ENCODE measurements around the gene LGR4. TPM values are rescaled to one million over a fixed set of nuclear protein-coding genes. Genes with fewer than 3 reads are reported as not detected.

LGR4 gene
- total and polyA plus RNA-seq, 2 of the 13 experiments (the other 11 are each of a cell fraction or from before 2014, with no cell fraction given) = 42.1 to 68.7 TPM

GRCh38 chr11:27401833-27402316, 70.7 kb downstream of the LGR4 start (continued):
- TF ChIP-seq, protein P1, sequence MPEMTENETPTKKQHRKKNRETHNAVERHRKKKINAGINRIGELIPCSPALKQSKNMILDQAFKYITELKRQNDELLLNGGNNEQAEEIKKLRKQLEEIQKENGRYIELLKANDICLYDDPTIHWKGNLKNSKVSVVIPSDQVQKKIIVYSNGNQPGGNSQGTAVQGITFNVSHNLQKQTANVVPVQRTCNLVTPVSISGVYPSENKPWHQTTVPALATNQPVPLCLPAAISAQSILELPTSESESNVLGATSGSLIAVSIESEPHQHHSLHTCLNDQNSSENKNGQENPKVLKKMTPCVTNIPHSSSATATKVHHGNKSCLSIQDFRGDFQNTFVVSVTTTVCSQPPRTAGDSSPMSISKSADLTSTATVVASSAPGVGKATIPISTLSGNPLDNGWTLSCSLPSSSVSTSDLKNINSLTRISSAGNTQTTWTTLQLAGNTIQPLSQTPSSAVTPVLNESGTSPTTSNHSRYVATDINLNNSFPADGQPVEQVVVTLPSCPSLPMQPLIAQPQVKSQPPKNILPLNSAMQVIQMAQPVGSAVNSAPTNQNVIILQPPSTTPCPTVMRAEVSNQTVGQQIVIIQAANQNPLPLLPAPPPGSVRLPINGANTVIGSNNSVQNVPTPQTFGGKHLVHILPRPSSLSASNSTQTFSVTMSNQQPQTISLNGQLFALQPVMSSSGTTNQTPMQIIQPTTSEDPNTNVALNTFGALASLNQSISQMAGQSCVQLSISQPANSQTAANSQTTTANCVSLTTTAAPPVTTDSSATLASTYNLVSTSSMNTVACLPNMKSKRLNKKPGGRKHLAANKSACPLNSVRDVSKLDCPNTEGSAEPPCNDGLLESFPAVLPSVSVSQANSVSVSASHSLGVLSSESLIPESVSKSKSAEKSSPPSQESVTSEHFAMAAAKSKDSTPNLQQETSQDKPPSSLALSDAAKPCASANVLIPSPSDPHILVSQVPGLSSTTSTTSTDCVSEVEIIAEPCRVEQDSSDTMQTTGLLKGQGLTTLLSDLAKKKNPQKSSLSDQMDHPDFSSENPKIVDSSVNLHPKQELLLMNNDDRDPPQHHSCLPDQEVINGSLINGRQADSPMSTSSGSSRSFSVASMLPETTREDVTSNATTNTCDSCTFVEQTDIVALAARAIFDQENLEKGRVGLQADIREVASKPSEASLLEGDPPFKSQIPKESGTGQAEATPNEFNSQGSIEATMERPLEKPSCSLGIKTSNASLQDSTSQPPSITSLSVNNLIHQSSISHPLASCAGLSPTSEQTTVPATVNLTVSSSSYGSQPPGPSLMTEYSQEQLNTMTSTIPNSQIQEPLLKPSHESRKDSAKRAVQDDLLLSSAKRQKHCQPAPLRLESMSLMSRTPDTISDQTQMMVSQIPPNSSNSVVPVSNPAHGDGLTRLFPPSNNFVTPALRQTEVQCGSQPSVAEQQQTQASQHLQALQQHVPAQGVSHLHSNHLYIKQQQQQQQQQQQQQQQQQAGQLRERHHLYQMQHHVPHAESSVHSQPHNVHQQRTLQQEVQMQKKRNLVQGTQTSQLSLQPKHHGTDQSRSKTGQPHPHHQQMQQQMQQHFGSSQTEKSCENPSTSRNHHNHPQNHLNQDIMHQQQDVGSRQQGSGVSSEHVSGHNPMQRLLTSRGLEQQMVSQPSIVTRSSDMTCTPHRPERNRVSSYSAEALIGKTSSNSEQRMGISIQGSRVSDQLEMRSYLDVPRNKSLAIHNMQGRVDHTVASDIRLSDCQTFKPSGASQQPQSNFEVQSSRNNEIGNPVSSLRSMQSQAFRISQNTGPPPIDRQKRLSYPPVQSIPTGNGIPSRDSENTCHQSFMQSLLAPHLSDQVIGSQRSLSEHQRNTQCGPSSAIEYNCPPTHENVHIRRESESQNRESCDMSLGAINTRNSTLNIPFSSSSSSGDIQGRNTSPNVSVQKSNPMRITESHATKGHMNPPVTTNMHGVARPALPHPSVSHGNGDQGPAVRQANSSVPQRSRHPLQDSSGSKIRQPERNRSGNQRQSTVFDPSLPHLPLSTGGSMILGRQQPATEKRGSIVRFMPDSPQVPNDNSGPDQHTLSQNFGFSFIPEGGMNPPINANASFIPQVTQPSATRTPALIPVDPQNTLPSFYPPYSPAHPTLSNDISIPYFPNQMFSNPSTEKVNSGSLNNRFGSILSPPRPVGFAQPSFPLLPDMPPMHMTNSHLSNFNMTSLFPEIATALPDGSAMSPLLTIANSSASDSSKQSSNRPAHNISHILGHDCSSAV (CRISPR knock-in tag; IDR thresholded peaks at IDR 0.05; ENCODE audit: borderline replicate concordance) = no peak
- TF ChIP-seq ZSCAN9 (CRISPR knock-in tag; IDR thresholded peaks at IDR 0.05; ENCODE audit: borderline replicate concordance) (peak; percentile 76; the same call in 1 of the 2 replicates), ATF7-NPFF (CRISPR knock-in tag; IDR thresholded peaks at IDR 0.05; ENCODE audit: low read depth) (no peak), KDM4B (CRISPR knock-in tag; IDR thresholded peaks at IDR 0.05) (no peak; the same call in 1 of the 2 replicates), HIVEP1 (CRISPR knock-in tag; IDR thresholded peaks at IDR 0.05) (no peak), ZC3H13 (CRISPR knock-in tag; IDR thresholded peaks at IDR 0.05) (no peak), ZNF768 (CRISPR knock-in tag; IDR thresholded peaks at IDR 0.05) (no peak), FOSL1 (CRISPR knock-in tag; IDR thresholded peaks at IDR 0.05; ENCODE audit: borderline replicate concordance) (peak; percentile 93), NR2F2 (IDR thresholded peaks at IDR 0.05; ENCODE audit: borderline replicate concordance, low read depth) (peak; percentile 77), GABPB1 (CRISPR knock-in tag; IDR thresholded peaks at IDR 0.05) (0 out of 2 replicates have a peak, but pooled peaks have one; percentile 22), CCDC6 (CRISPR knock-in tag; IDR thresholded peaks at IDR 0.05) (no peak), BORCS8-MEF2B (CRISPR knock-in tag; IDR thresholded peaks at IDR 0.05) (no peak), NRL (CRISPR knock-in tag; IDR thresholded peaks at IDR 0.05; ENCODE audit: borderline replicate concordance) (no peak), PCBP2 (optimal IDR thresholded peaks at IDR 0.05; ENCODE audit: low read depth, low read length, poor library complexity, severe bottlenecking) (no peak), ZNF776 (CRISPR knock-in tag; IDR thresholded peaks at IDR 0.05) (no peak), XBP1 (CRISPR knock-in tag; IDR thresholded peaks at IDR 0.05) (no peak), NFKB2 (CRISPR knock-in tag; IDR thresholded peaks at IDR 0.05; ENCODE audit: borderline replicate concordance) (no peak), STAT5B (CRISPR knock-in tag; IDR thresholded peaks at IDR 0.05) (no peak)
- TF ChIP-seq, protein P2, sequence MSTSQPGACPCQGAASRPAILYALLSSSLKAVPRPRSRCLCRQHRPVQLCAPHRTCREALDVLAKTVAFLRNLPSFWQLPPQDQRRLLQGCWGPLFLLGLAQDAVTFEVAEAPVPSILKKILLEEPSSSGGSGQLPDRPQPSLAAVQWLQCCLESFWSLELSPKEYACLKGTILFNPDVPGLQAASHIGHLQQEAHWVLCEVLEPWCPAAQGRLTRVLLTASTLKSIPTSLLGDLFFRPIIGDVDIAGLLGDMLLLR (CRISPR knock-in tag; IDR thresholded peaks at IDR 0.05) = no peak

All from HepG2 (cell line).